GM23338 (cell line): ENCODE data around the gene CRISPLD2. TPM values are rescaled to one million over a fixed set of nuclear protein-coding genes. Genes with fewer than 3 reads are reported as not detected.
A peak's percentile ranks its signal among the peaks of the same experiment; 100 is the strongest.

ENCODE experiments used
- ATAC-seq: fragments of 200-7000 bp; cut with Tn5 transposase; 3 replicates; pipeline ENCODE4 v1.9.1; 2020
- DNase-seq: peaks from one replicate; pipeline ENCODE4 v3.0.0-alpha.2; 2015; ENCODE audit warnings: low spot score
- H2AFZ ChIP-seq: fragments of 200-600 bp; sonication (generic); 2 replicates; pipeline ENCODE4 v1.8.0; 2016; ENCODE audit warnings: antibody characterized with exemption, mild to moderate bottlenecking, moderate library complexity
- H3F3A ChIP-seq: fragments of 200-600 bp; sonication (generic); replicated peaks from 2 replicates; pipeline ENCODE4 v1.8.0; 2017; ENCODE audit warnings: antibody characterized with exemption, mixed run types, low read depth
- H3K27ac ChIP-seq: fragments of 200-600 bp; sonication (generic); 2 replicates; pipeline ENCODE4 v1.6.1; 2016; ENCODE audit warnings: low read depth
- H3K27me3 ChIP-seq: fragments of 200-600 bp; sonication (generic); 2 replicates; pipeline ENCODE4 v1.8.0; 2016; ENCODE audit warnings: mild to moderate bottlenecking, mixed run types, moderate library complexity; ENCODE audit not compliant: insufficient read depth
- H3K36me3 ChIP-seq: fragments of 200-600 bp; sonication (generic); 2 replicates; pipeline ENCODE4 v1.8.0; 2016; ENCODE audit warnings: mild to moderate bottlenecking; ENCODE audit not compliant: insufficient read depth
- H3K4me1 ChIP-seq: fragments of 200-600 bp; sonication (generic); 2 replicates; pipeline ENCODE4 v1.8.0; 2016; ENCODE audit warnings: mild to moderate bottlenecking, moderate library complexity; ENCODE audit not compliant: insufficient read depth
- H3K4me2 ChIP-seq: fragments of 200-600 bp; sonication (generic); 2 replicates; pipeline ENCODE4 v1.7.1; 2017; ENCODE audit warnings: mixed run types
- H3K4me3 ChIP-seq: fragments of 200-600 bp; sonication (generic); 2 replicates; pipeline ENCODE4 v1.6.1; 2016; ENCODE audit warnings: mixed run types
- H3K79me2 ChIP-seq: fragments of 200-600 bp; sonication (generic); replicated peaks from 2 replicates; pipeline ENCODE4 v1.8.0; 2017; ENCODE audit warnings: mild to moderate bottlenecking; ENCODE audit not compliant: insufficient read depth
- H3K9me2 ChIP-seq: fragments of 200-600 bp; sonication (generic); 2 replicates; pipeline ENCODE4 v1.8.0; 2017; ENCODE audit not compliant: insufficient read depth
- H4K20me1 ChIP-seq: fragments of 200-600 bp; sonication (generic); replicated peaks from 2 replicates; pipeline ENCODE4 v1.8.0; 2017; ENCODE audit warnings: mild to moderate bottlenecking; ENCODE audit not compliant: insufficient read depth
- H3K27ac Mint-ChIP-seq: 2 replicates; pipeline ENCODE4 v1.8.0; 2020; ENCODE audit warnings: inconsistent platforms, mild to moderate bottlenecking, moderate library complexity, mixed read lengths
- H3K27me3 Mint-ChIP-seq: 3 replicates; pipeline ENCODE4 v1.8.0; 2022; ENCODE audit warnings: low read depth, mild to moderate bottlenecking, moderate library complexity, mixed read lengths, inconsistent platforms; ENCODE audit not compliant: insufficient read depth, poor library complexity
- H3K36me3 Mint-ChIP-seq: 3 replicates; pipeline ENCODE4 v1.8.0; 2021; ENCODE audit warnings: low read depth, mild to moderate bottlenecking, inconsistent platforms, moderate library complexity, mixed read lengths
- H3K4me1 Mint-ChIP-seq: 3 replicates; pipeline ENCODE4 v1.8.0; 2020; ENCODE audit warnings: mild to moderate bottlenecking, inconsistent platforms, mixed read lengths
- H3K4me3 Mint-ChIP-seq: 3 replicates; pipeline ENCODE4 v1.8.0; 2021; ENCODE audit warnings: moderate library complexity, mild to moderate bottlenecking, inconsistent platforms, mixed read lengths
- H3K9me3 Mint-ChIP-seq: 3 replicates; pipeline ENCODE4 v1.8.0; 2020; ENCODE audit warnings: moderate library complexity, mild to moderate bottlenecking, inconsistent platforms, mixed read lengths
- CREB1 ChIP-seq: fragments of 250-450 bp; sonication (Bioruptor Pico); IDR thresholded peaks from 2 replicates; pipeline ENCODE4 v1.5.0; 2020; ENCODE audit warnings: low read depth, mild to moderate bottlenecking, moderate library complexity
- CTCF ChIP-seq, 2 experiments: fragments of 200-600 bp in 1 of 2; sonication (generic) in 1 of 2; conservative IDR thresholded peaks; 2 replicates each; pipeline versions ENCODE4 v1.5.1 to v1.6.1; 2016 to 2017; ENCODE audit warnings: antibody characterized with exemption in 2 of 2, low read depth in 2 of 2, mild to moderate bottlenecking in 2 of 2, moderate library complexity in 1 of 2
- ETS1 ChIP-seq: IDR thresholded peaks from 2 replicates; pipeline ENCODE4 v1.6.1; 2016; ENCODE audit warnings: antibody characterized with exemption
- EZH2 ChIP-seq: fragments of 200-600 bp; sonication (generic); IDR thresholded peaks from one replicate; pipeline ENCODE4 v1.8.0; 2017; ENCODE audit warnings: antibody characterized with exemption, mild to moderate bottlenecking, low read depth; ENCODE audit not compliant: unreplicated experiment
- EZH2phosphoT487 ChIP-seq: fragments of 200-600 bp; sonication (generic); IDR thresholded peaks from one replicate; pipeline ENCODE4 v1.8.1; 2018; ENCODE audit warnings: antibody characterized with exemption; ENCODE audit not compliant: unreplicated experiment
- JUNB ChIP-seq: IDR thresholded peaks from one replicate; pipeline ENCODE4 v1.6.1; 2016; ENCODE audit warnings: antibody characterized with exemption; ENCODE audit not compliant: unreplicated experiment
- NANOG ChIP-seq: IDR thresholded peaks from 2 replicates; pipeline ENCODE4 v1.6.1; 2016; ENCODE audit warnings: antibody characterized with exemption, borderline replicate concordance
- POLR2AphosphoS5 ChIP-seq: IDR thresholded peaks from 2 replicates; pipeline ENCODE4 v1.6.1; 2016; ENCODE audit warnings: antibody characterized with exemption, low read depth
- STAT1 ChIP-seq: IDR thresholded peaks from one replicate; pipeline ENCODE4 v1.6.1; 2016; ENCODE audit warnings: antibody characterized with exemption; ENCODE audit not compliant: unreplicated experiment
- ZNF114 ChIP-seq: fragments of 250-450 bp; sonication (Bioruptor Pico); IDR thresholded peaks from 2 replicates; pipeline ENCODE4 v1.5.0; 2020; ENCODE audit warnings: mild to moderate bottlenecking, moderate library complexity
- ZNF331 ChIP-seq: fragments of 250-450 bp; sonication (Bioruptor Pico); IDR thresholded peaks from 2 replicates; pipeline ENCODE4 v1.5.0; 2020; ENCODE audit warnings: low read depth, mild to moderate bottlenecking, moderate library complexity
- ZNF462 ChIP-seq: fragments of 250-450 bp; sonication (Bioruptor Pico); IDR thresholded peaks from 2 replicates; pipeline ENCODE4 v1.5.0; 2020; ENCODE audit warnings: mild to moderate bottlenecking, moderate library complexity
- polyA plus RNA-seq: library from polyadenylated mRNA; unstranded; fragments of >200 nt; fragmentation: Nextera tagmentation; extraction: Ambion mirVana; gene quantifications from 2 replicates; pipeline ENCODE4 v1.2.1, GENCODE V29; 2016
- total RNA-seq: library from RNA; depleted of rRNA; stranded (reverse); fragments of >200 nt; shearing (Covaris generic); gene quantifications from 2 replicates; pipeline ENCODE4 v1.2.3, GENCODE V29; 2014
- TF ChIP-seq, protein P1 (sequence below): IDR thresholded peaks from one replicate; pipeline ENCODE4 v1.6.1; 2018; ENCODE audit warnings: antibody characterized with exemption; ENCODE audit not compliant: unreplicated experiment

The CRISPLD2 gene
- total and polyA plus RNA-seq, 2 experiments from 2014 or later = 2.6 to 8.3 TPM

DNA sequence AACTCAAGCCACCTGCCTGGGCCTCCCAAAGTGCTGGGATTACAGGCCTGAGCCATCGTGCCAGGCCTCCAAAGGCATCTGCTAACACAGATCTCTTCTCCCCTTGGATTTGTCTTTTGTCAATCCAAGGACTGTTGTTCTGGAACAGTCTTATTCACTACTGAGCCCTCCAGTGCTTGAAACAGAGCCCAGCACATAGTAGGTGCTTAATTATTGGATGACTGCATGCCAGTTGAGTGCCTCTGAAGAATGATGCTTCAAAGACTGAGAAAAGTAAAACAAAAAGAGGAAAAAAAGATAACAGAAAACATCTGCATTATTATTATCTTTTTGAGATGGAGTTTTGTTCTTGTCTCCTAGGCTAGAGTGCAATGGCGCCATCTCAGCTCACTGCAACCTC, 1.7 kb upstream of the CRISPLD2 start:
- Histone ChIP-seq H3K9me2 (no peaks in the 10 kb centered on the region), H3K36me3 (no peaks in the 10 kb centered on the region), H3K4me3 (no peak overlapping the region), H3F3A (no peaks in the 10 kb centered on the region), H3K4me2 (no peak overlapping the region), H3K4me1 (0 out of 2 replicates have a peak, but pooled peaks cover 5% of the 10 kb centered on the region), H3K79me2 (no peaks in the 10 kb centered on the region), H4K20me1 (no peaks in the 10 kb centered on the region), H3K27me3 (peaks cover 26% of the 10 kb centered on the region), H2AFZ (0 out of 2 replicates have a peak overlapping the region, but pooled peaks have one; percentile 14), H3K27ac (no peak overlapping the region)
- TF ChIP-seq, protein P1, sequence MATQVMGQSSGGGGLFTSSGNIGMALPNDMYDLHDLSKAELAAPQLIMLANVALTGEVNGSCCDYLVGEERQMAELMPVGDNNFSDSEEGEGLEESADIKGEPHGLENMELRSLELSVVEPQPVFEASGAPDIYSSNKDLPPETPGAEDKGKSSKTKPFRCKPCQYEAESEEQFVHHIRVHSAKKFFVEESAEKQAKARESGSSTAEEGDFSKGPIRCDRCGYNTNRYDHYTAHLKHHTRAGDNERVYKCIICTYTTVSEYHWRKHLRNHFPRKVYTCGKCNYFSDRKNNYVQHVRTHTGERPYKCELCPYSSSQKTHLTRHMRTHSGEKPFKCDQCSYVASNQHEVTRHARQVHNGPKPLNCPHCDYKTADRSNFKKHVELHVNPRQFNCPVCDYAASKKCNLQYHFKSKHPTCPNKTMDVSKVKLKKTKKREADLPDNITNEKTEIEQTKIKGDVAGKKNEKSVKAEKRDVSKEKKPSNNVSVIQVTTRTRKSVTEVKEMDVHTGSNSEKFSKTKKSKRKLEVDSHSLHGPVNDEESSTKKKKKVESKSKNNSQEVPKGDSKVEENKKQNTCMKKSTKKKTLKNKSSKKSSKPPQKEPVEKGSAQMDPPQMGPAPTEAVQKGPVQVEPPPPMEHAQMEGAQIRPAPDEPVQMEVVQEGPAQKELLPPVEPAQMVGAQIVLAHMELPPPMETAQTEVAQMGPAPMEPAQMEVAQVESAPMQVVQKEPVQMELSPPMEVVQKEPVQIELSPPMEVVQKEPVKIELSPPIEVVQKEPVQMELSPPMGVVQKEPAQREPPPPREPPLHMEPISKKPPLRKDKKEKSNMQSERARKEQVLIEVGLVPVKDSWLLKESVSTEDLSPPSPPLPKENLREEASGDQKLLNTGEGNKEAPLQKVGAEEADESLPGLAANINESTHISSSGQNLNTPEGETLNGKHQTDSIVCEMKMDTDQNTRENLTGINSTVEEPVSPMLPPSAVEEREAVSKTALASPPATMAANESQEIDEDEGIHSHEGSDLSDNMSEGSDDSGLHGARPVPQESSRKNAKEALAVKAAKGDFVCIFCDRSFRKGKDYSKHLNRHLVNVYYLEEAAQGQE = no peak
- no peak for TF ChIP-seq JUNB
- TF ChIP-seq POLR2AphosphoS5 = no peak
- no peak for TF ChIP-seq ETS1
- TF ChIP-seq ZNF331 (CRISPR knock-in tag) = no peak
- no peak for TF ChIP-seq EZH2
- TF ChIP-seq STAT1 = no peak
- no peak for TF ChIP-seq CTCF (conservative IDR thresholded peaks at IDR 0.05; ENCODE audit: low read depth in 2 of 2)
- no peak for TF ChIP-seq ZNF114
- TF ChIP-seq EZH2phosphoT487 = no peak
- no peak for TF ChIP-seq ZNF462 (CRISPR knock-in tag)
- no peak for TF ChIP-seq NANOG
- no peak for TF ChIP-seq CREB1 (CRISPR knock-in tag)
- Mint-ChIP-seq H3K36me3 (no peaks in the 10 kb centered on the region; the same call in 2 of the 3 replicates), H3K4me1 (peaks cover 8% of the 10 kb centered on the region), H3K4me3 (no peak overlapping the region), H3K27ac (no peak overlapping the region), H3K9me3 (no peaks in the 10 kb centered on the region; the same call in none of the 3 replicates), H3K27me3 (peaks cover 19% of the 10 kb centered on the region)
- ATAC-seq = no peak
- no peak for DNase-seq
